Peyer's patch (tissue), 4 donors: ENCODE measurements around the gene PAPSS2.

Experiments
- CTCF ChIP-seq, 6 experiments: fragments of 450-650 bp in 4 of 6; fragments of 200-600 bp in 2 of 6; sonication (generic) in 1 of 6; IDR thresholded peaks; one replicate each; pipeline ENCODE4 v1.5.1; 2017 to 2019; ENCODE audit warnings: antibody characterized with exemption in 6 of 6, mild to moderate bottlenecking in 3 of 6, moderate library complexity in 1 of 6
- POLR2A ChIP-seq, 2 donors: fragments of 450-650 bp; IDR thresholded peaks; one replicate each; pipeline ENCODE4 v1.5.1; 2017; ENCODE audit warnings: antibody characterized with exemption in 2 of 2, mild to moderate bottlenecking in 2 of 2, moderate library complexity in 2 of 2

DNA sequence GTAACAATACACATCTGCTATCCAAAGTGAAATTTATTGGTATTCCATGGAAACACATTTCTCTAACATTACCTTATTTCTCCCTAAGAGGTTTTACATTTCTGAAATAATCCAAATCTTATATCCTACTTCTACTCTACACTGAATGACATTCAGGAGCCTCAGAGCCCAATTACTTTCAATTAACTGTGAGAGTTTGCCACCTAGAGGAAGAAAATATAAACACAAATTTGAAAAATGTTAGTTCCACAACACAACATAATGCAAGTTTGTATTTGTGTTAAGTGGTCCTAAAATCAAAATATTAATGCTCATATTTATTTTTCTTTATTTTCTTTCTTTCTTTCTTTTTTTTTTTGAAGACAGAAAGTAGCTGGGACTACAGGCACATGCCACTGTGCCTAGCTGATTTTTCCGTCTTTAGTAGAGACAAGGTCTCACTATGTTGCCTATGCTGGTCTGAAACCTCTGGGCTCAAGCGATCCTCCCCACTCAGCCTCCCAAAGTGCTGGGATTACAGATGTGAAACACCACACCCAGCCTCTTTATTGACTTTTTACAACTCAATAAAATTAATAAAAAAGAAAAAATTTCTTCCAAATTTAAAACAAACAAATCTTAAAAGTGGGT lies 112.3 kb downstream of the PAPSS2 start:
- TF ChIP-seq CTCF (IDR thresholded peaks at IDR 0.05) (peak in 5 of 6 experiments; percentile 48 to 72 (median 60)), POLR2A (IDR thresholded peaks at IDR 0.05) (no peak)
